Esophagus (tissue), 2 donors: ENCODE data around the gene VPS72. TPM values are rescaled to one million over a fixed set of nuclear protein-coding genes. Genes with fewer than 3 reads are reported as not detected.
A peak's percentile ranks its signal among the peaks of the same experiment; 100 is the strongest.

ENCODE experiments used
- H3K27ac ChIP-seq, 2 donors: one replicate each; pipeline ENCODE4 v1.5.1; 2013; ENCODE audit warnings: low read depth in 2 of 2, mild to moderate bottlenecking in 2 of 2, inconsistent platforms in 1 of 2, low read length in 1 of 2, moderate library complexity in 1 of 2
- H3K27me3 ChIP-seq, 2 donors: one replicate each; pipeline ENCODE4 v1.6.1; 2013; ENCODE audit warnings: low read length in 2 of 2, control low read depth in 1 of 2, mild to moderate bottlenecking in 1 of 2; ENCODE audit not compliant: insufficient read depth in 2 of 2, control insufficient read depth in 1 of 2
- H3K36me3 ChIP-seq, 2 donors: one replicate each; pipeline ENCODE4 v1.6.1; 2013; ENCODE audit warnings: low read length in 1 of 2; ENCODE audit not compliant: control insufficient read depth in 2 of 2, insufficient read depth in 2 of 2
- H3K4me1 ChIP-seq, 2 donors: one replicate each; pipeline ENCODE4 v1.6.1; 2013; ENCODE audit warnings: low read length in 1 of 2; ENCODE audit not compliant: control insufficient read depth in 2 of 2, insufficient read depth in 2 of 2
- H3K4me3 ChIP-seq, 2 donors: one replicate each; pipeline ENCODE4 v1.5.1; 2013; ENCODE audit warnings: low read length in 2 of 2, mild to moderate bottlenecking in 2 of 2, low read depth in 1 of 2, moderate library complexity in 1 of 2
- H3K9me3 ChIP-seq, 2 donors: one replicate each; pipeline ENCODE4 v1.6.1; 2013; ENCODE audit warnings: mild to moderate bottlenecking in 2 of 2, low read depth in 1 of 2, low read length in 1 of 2, moderate library complexity in 1 of 2; ENCODE audit not compliant: control insufficient read depth in 2 of 2, insufficient read depth in 1 of 2
- WGBS, 2 donors: extraction: QIAGEN DNeasy Blood & Tissue Kit; methylation state at CpG; one replicate each; pipeline ENCODE4 v1.1.7; 2013; 5-methylcytosine and 5-hydroxymethylcytosine counted together
- polyA plus RNA-seq, 2 donors: library from polyadenylated mRNA; stranded (reverse); fragments of 200-250 nt; gene quantifications; one replicate each; pipeline ENCODE4 v1.2.3, GENCODE V29; 2013
- donor health status: healthy with polysubstance abuse.
- donor health status: Bipolar disorder and iron deficiency.

VPS72 gene, protein sequence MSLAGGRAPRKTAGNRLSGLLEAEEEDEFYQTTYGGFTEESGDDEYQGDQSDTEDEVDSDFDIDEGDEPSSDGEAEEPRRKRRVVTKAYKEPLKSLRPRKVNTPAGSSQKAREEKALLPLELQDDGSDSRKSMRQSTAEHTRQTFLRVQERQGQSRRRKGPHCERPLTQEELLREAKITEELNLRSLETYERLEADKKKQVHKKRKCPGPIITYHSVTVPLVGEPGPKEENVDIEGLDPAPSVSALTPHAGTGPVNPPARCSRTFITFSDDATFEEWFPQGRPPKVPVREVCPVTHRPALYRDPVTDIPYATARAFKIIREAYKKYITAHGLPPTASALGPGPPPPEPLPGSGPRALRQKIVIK
- 10 to 100 TPM; 27.2 to 28.2 TPM for polyA plus RNA-seq

GRCh38 chr1:151189637-151190445, at the start of gene VPS72:
Gene VPS72, minus strand, starts transcription at chr1:151190197. Its CDS starts 76 bp downstream, at chr1:151190121.
- 0% methylated on average over 42 of the region's 42 CpGs for WGBS, 2 donors
- peaks cover 0 to 3% of the 10 kb centered on the region in 2 donors for H3K4me1 ChIP-seq
- no peaks in the 10 kb centered on the region for H3K27me3 ChIP-seq
- H3K9me3 ChIP-seq = no peaks in the 10 kb centered on the region
- peaks cover 3 to 5% of the 10 kb centered on the region in 2 donors for H3K36me3 ChIP-seq
- H3K27ac ChIP-seq = peak within 1 kb of the TSS; percentile 91 to 93
- peak within 1 kb of the TSS; percentile 85 to 91 for H3K4me3 ChIP-seq

DNA sequence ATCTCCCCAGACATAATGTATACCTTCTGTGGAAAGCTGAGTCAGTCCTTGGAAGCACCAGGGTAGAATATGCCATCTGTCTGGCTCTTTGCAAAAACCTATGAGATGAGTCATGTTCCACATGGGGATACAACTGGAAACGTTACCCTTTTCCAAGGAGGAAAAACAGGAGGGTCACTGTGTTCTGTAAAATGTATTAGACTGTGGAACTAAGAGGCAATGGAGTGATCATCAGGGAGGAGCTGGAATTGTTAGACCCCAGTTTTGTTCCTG, 48.4 kb upstream of the VPS72 start:
- Histone ChIP-seq H3K27me3 (no peaks in the 10 kb centered on the region), H3K27ac (no peak overlapping the region)
- 39 to 48% methylated on average over 1 of the region's 1 CpG for WGBS, 2 donors

DNA sequence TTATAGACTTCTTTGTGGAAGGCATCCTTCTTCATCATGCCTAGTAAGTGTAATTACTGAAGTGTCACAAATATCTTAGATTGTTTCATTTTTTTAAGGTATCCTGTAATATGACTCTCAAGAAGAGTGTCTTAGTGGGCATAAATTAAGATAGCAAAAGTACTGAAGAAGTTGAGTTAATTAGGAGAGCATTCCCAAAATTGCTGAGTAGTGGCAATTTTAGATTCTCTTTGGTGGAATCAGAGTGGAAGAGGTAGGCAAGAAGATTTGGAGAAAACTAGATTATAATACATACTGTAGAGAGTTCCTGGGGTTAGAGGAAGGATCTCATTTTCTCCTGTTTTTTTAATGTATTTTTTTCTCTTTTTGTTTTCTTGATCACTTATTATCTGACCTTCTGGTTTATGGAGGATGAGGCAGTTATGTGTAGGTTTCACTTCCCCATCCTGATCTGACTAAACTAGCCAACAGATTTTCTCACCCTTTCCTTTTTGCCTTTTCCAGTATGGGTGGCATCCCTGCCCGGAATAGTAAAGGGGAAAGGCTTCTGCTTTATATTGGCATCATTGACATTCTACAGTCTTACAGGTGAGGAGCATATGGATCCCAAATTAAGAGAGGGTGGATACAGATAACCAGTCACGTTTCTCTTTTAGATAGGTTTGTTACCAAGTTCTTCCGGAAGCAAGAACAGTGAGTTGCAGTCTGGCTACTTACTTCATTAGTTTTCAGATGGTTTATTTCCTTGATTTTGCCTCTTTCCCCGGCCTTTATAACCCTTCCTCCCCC, 47.9 kb upstream of the VPS72 start:
- Histone ChIP-seq H3K4me1 (no peaks in the 10 kb centered on the region), H3K27ac (no peak overlapping the region), H3K27me3 (no peaks in the 10 kb centered on the region), H3K36me3 (peaks cover 18 to 26% of the 10 kb centered on the region in 2 donors), H3K4me3 (no peak overlapping the region), H3K9me3 (no peaks in the 10 kb centered on the region)
- 86 to 88% methylated on average over 4 of the region's 4 CpGs for WGBS, 2 donors

More for the DNA sequence above, 48.4 kb upstream of the VPS72 start:
- H3K4me3 ChIP-seq = no peak overlapping the region
- peaks cover 19 to 27% of the 10 kb centered on the region in 2 donors for H3K36me3 ChIP-seq
- no peaks in the 10 kb centered on the region for H3K4me1 ChIP-seq
- no peaks in the 10 kb centered on the region for H3K9me3 ChIP-seq

DNA sequence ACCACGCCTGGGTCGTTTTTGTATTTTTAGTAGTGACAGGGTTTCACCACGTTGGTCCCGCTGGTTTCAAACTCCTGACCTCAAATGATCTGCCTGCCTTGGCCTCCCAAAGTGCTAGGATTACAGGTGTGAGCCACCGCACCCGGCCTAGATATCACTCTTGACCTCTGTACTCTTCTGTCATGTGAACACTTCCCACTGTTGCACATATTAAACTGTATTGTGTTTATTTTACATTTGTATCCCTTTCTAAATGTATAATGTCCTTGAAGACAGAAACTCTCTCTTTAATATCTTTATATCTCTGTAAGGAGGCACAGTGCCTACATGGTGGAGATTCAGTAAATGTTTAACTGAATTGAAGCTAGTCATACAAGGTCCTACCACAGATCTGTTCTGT, 45.2 kb upstream of the VPS72 start:
- no peaks in the 10 kb centered on the region for H3K27me3 ChIP-seq
- H3K4me3 ChIP-seq = no peak overlapping the region
- H3K27ac ChIP-seq = no peak overlapping the region
- H3K4me1 ChIP-seq = no peaks in the 10 kb centered on the region
- H3K9me3 ChIP-seq = no peaks in the 10 kb centered on the region
- H3K36me3 ChIP-seq = peaks cover 28 to 29% of the 10 kb centered on the region in 2 donors
- 91 to 96% methylated on average over 6 of the region's 6 CpGs for WGBS, 2 donors

DNA sequence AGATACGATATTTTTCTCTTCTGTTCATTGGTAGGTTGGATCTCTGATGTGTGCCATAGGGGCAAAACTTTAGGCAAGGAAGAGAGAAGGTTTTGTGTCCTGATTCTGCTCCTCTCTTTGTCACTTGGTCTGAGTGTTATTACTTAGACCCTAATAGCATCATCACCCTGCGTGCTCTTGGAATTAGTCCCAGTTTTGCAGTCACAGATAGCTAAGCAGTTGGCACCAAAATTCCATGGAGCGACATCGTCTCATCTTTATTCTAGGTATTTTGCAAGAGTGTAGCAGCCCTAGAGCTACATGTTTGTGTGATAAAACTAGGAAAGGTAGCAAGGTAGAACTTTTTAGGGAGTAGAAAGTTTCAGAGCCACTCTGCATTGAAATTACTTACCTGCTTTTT, 32.1 kb upstream of the VPS72 start:
- no peaks in the 10 kb centered on the region for H3K9me3 ChIP-seq
- 84 to 87% methylated on average over 4 of the region's 4 CpGs for WGBS, 2 donors
- H3K27me3 ChIP-seq = no peaks in the 10 kb centered on the region
- no peak overlapping the region for H3K4me3 ChIP-seq
- no peaks in the 10 kb centered on the region for H3K4me1 ChIP-seq
- H3K36me3 ChIP-seq = peaks cover 0 to under 1% of the 10 kb centered on the region in 2 donors
- no peak overlapping the region for H3K27ac ChIP-seq

- no peaks in the 10 kb centered on the region for H3K27me3 ChIP-seq
- H3K9me3 ChIP-seq = no peaks in the 10 kb centered on the region
- H3K4me3 ChIP-seq = no peak overlapping the region
- 93% methylated on average over 1 of the region's 1 CpG for WGBS, 2 donors
- no peaks in the 10 kb centered on the region for H3K36me3 ChIP-seq
- no peaks in the 10 kb centered on the region for H3K4me1 ChIP-seq
- H3K27ac ChIP-seq = no peak overlapping the region
Observed at GRCh38 chr1:151221616-151222015, 31.6 kb upstream of the VPS72 start.

DNA sequence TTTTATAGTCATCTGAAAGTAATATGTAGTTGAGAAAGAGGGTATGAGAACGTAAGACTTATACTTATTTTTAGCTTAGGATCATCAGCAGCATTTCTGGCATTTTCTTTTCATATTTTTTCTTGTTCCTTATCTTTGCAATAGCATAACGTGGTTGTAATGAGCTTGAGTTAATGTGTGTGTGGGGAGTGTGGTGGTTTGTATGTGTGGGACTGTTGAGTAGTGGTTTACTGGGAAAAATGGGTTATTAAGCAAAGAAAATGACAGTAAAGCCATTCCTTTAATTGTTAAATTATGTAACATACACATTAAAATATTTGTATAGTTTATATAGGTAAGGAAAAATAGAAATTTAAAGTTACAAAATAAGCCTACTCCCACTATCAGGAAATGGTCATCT, 23.6 kb upstream of the VPS72 start:
- H3K4me1 ChIP-seq = no peaks in the 10 kb centered on the region
- H3K9me3 ChIP-seq = no peaks in the 10 kb centered on the region
- H3K27me3 ChIP-seq = no peaks in the 10 kb centered on the region
- H3K27ac ChIP-seq = no peak overlapping the region
- no peak overlapping the region for H3K4me3 ChIP-seq
- H3K36me3 ChIP-seq = peaks cover 3 to 4% of the 10 kb centered on the region in 2 donors
- 37 to 57% methylated on average over 2 of the region's 2 CpGs for WGBS, 2 donors

- 73 to 79% methylated on average over 15 of the region's 15 CpGs for WGBS, 2 donors
- no peaks in the 10 kb centered on the region for H3K4me1 ChIP-seq
- H3K27ac ChIP-seq = peak overlapping the region in 1 of 2 donors; percentile 27
- no peak overlapping the region for H3K4me3 ChIP-seq
- no peaks in the 10 kb centered on the region for H3K27me3 ChIP-seq
- H3K36me3 ChIP-seq = peaks cover 4 to 10% of the 10 kb centered on the region in 2 donors
- H3K9me3 ChIP-seq = no peaks in the 10 kb centered on the region
Observed at GRCh38 chr1:151211972-151212705, 22.1 kb upstream of the VPS72 start.

- 48 to 64% methylated on average over 1 of the region's 1 CpG for WGBS, 2 donors
- Histone ChIP-seq H3K4me3 (no peak overlapping the region), H3K27ac (peak overlapping the region in 1 of 2 donors; percentile 9), H3K36me3 (peaks cover 6 to 12% of the 10 kb centered on the region in 2 donors), H3K4me1 (no peaks in the 10 kb centered on the region), H3K27me3 (no peaks in the 10 kb centered on the region), H3K9me3 (no peaks in the 10 kb centered on the region)
Observed at GRCh38 chr1:151210830-151211229, 20.8 kb upstream of the VPS72 start.
